Measurements from ENCODE around the gene TTLL4. TPM values are rescaled to one million over a fixed set of nuclear protein-coding genes. Genes with fewer than 3 reads are reported as not detected.

The TTLL4 gene
- total RNA-seq, 1 donor from 2014 or later, result 93.4 TPM

- no peak for TF ChIP-seq CTCF (IDR thresholded peaks at IDR 0.05)
- H3K27ac ChIP-seq, result no peak overlapping the region
- DNase-seq (ENCODE audit: low spot score in 2 of 2), result no peak
- no peak overlapping the region for H3K4me3 ChIP-seq
- intact Hi-C loops (cut with DNase I), result no loop called here
- H3K9me3 ChIP-seq, result no peaks in the 10 kb centered on the region
- H3K27me3 ChIP-seq, result no peaks in the 10 kb centered on the region
- peaks cover 0 to 7% of the 10 kb centered on the region in 2 donors for H3K36me3 ChIP-seq
- H3K4me1 ChIP-seq, result peaks cover 0 to 7% of the 10 kb centered on the region in 2 donors
Observed at GRCh38 chr2:218716070-218716469, 5.4 kb downstream of the TTLL4 start.

DNA sequence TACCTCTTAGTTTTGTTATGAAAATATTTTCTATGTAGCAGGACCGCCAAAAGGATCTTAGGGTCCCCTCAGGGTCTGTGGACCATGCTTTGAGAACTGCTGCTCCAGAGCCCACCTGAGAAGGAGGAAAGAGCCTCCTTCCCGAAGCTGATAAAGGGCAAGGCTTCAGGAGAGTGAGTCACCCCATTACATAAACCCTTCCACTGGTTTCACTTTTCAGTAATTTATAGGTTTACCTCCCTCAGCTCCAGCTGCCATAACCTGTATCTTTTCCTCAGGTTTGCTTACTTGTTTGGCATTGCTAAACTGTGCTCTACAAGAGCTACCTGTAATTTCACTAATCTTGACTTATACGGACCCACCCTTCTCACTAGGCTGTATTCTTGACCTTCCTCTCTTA, 6.6 kb downstream of the TTLL4 start:
- no peaks in the 10 kb centered on the region for H3K4me1 ChIP-seq
- no peak overlapping the region for H3K4me3 ChIP-seq
- no peaks in the 10 kb centered on the region for H3K9me3 ChIP-seq
- TF ChIP-seq CTCF (IDR thresholded peaks at IDR 0.05), result no peak
- no peaks in the 10 kb centered on the region for H3K27me3 ChIP-seq
- H3K36me3 ChIP-seq, result peaks cover 0 to 7% of the 10 kb centered on the region in 2 donors
- intact Hi-C loops (cut with DNase I), result no loop called here
- DNase-seq (ENCODE audit: low spot score in 2 of 2), result no peak
- H3K27ac ChIP-seq, result no peak overlapping the region

GRCh38 chr2:218718058-218718457, 7.4 kb downstream of the TTLL4 start:
- Histone ChIP-seq H3K4me1 (no peaks in the 10 kb centered on the region), H3K9me3 (no peaks in the 10 kb centered on the region), H3K27me3 (no peaks in the 10 kb centered on the region), H3K36me3 (peaks cover 0 to 7% of the 10 kb centered on the region in 2 donors), H3K4me3 (no peak overlapping the region), H3K27ac (no peak overlapping the region)
- intact Hi-C loops (cut with DNase I), result no loop called here
- DNase-seq (ENCODE audit: low spot score in 2 of 2), result no peak
- no peak for TF ChIP-seq CTCF (IDR thresholded peaks at IDR 0.05)

GRCh38 chr2:218719457-218719856, 8.8 kb downstream of the TTLL4 start:
- no peak overlapping the region for H3K27ac ChIP-seq
- TF ChIP-seq CTCF (IDR thresholded peaks at IDR 0.05), result no peak
- H3K4me3 ChIP-seq, result no peak overlapping the region
- no peaks in the 10 kb centered on the region for H3K27me3 ChIP-seq
- no peaks in the 10 kb centered on the region for H3K9me3 ChIP-seq
- DNase-seq (ENCODE audit: low spot score in 2 of 2), result no peak
- peaks cover 0 to 7% of the 10 kb centered on the region in 2 donors for H3K36me3 ChIP-seq
- intact Hi-C loops (cut with DNase I), result no loop called here
- H3K4me1 ChIP-seq, result no peaks in the 10 kb centered on the region

GRCh38 chr2:218720048-218721041, 9.7 kb downstream of the TTLL4 start:
- intact Hi-C loops (cut with DNase I), result no loop called here
- Histone ChIP-seq H3K4me1 (no peaks in the 10 kb centered on the region), H3K9me3 (no peaks in the 10 kb centered on the region), H3K36me3 (peaks cover 0 to 7% of the 10 kb centered on the region in 2 donors), H3K4me3 (no peak overlapping the region), H3K27ac (no peak overlapping the region), H3K27me3 (no peaks in the 10 kb centered on the region)
- DNase-seq (ENCODE audit: low spot score in 2 of 2), result no peak
- TF ChIP-seq CTCF (IDR thresholded peaks at IDR 0.05), result no peak

Measured in ascending aorta (tissue), 2 donors.